GM23338 (cell line): ENCODE results near the gene EMC9. TPM values are rescaled to one million over a fixed set of nuclear protein-coding genes. Genes with fewer than 3 reads are reported as not detected.

Source experiments
- ATAC-seq: fragments of 200-7000 bp; cut with Tn5 transposase; 3 replicates; pipeline ENCODE4 v1.9.1; 2020
- DNase-seq: peaks from one replicate; pipeline ENCODE4 v3.0.0-alpha.2; 2015; ENCODE audit warnings: low spot score
- H2AFZ ChIP-seq: fragments of 200-600 bp; sonication (generic); 2 replicates; pipeline ENCODE4 v1.8.0; 2016; ENCODE audit warnings: antibody characterized with exemption, mild to moderate bottlenecking, moderate library complexity
- H3F3A ChIP-seq: fragments of 200-600 bp; sonication (generic); replicated peaks from 2 replicates; pipeline ENCODE4 v1.8.0; 2017; ENCODE audit warnings: antibody characterized with exemption, mixed run types, low read depth
- H3K27ac ChIP-seq: fragments of 200-600 bp; sonication (generic); 2 replicates; pipeline ENCODE4 v1.6.1; 2016; ENCODE audit warnings: low read depth
- H3K27me3 ChIP-seq: fragments of 200-600 bp; sonication (generic); 2 replicates; pipeline ENCODE4 v1.8.0; 2016; ENCODE audit warnings: mild to moderate bottlenecking, mixed run types, moderate library complexity; ENCODE audit not compliant: insufficient read depth
- H3K36me3 ChIP-seq: fragments of 200-600 bp; sonication (generic); 2 replicates; pipeline ENCODE4 v1.8.0; 2016; ENCODE audit warnings: mild to moderate bottlenecking; ENCODE audit not compliant: insufficient read depth
- H3K4me1 ChIP-seq: fragments of 200-600 bp; sonication (generic); 2 replicates; pipeline ENCODE4 v1.8.0; 2016; ENCODE audit warnings: mild to moderate bottlenecking, moderate library complexity; ENCODE audit not compliant: insufficient read depth
- H3K4me2 ChIP-seq: fragments of 200-600 bp; sonication (generic); 2 replicates; pipeline ENCODE4 v1.7.1; 2017; ENCODE audit warnings: mixed run types
- H3K4me3 ChIP-seq: fragments of 200-600 bp; sonication (generic); 2 replicates; pipeline ENCODE4 v1.6.1; 2016; ENCODE audit warnings: mixed run types
- H3K79me2 ChIP-seq: fragments of 200-600 bp; sonication (generic); replicated peaks from 2 replicates; pipeline ENCODE4 v1.8.0; 2017; ENCODE audit warnings: mild to moderate bottlenecking; ENCODE audit not compliant: insufficient read depth
- H3K9me2 ChIP-seq: fragments of 200-600 bp; sonication (generic); 2 replicates; pipeline ENCODE4 v1.8.0; 2017; ENCODE audit not compliant: insufficient read depth
- H4K20me1 ChIP-seq: fragments of 200-600 bp; sonication (generic); replicated peaks from 2 replicates; pipeline ENCODE4 v1.8.0; 2017; ENCODE audit warnings: mild to moderate bottlenecking; ENCODE audit not compliant: insufficient read depth
- H3K27ac Mint-ChIP-seq: 2 replicates; pipeline ENCODE4 v1.8.0; 2020; ENCODE audit warnings: inconsistent platforms, mild to moderate bottlenecking, moderate library complexity, mixed read lengths
- H3K27me3 Mint-ChIP-seq: 3 replicates; pipeline ENCODE4 v1.8.0; 2022; ENCODE audit warnings: low read depth, mild to moderate bottlenecking, moderate library complexity, mixed read lengths, inconsistent platforms; ENCODE audit not compliant: insufficient read depth, poor library complexity
- H3K36me3 Mint-ChIP-seq: 3 replicates; pipeline ENCODE4 v1.8.0; 2021; ENCODE audit warnings: low read depth, mild to moderate bottlenecking, inconsistent platforms, moderate library complexity, mixed read lengths
- H3K4me1 Mint-ChIP-seq: 3 replicates; pipeline ENCODE4 v1.8.0; 2020; ENCODE audit warnings: mild to moderate bottlenecking, inconsistent platforms, mixed read lengths
- H3K4me3 Mint-ChIP-seq: 3 replicates; pipeline ENCODE4 v1.8.0; 2021; ENCODE audit warnings: moderate library complexity, mild to moderate bottlenecking, inconsistent platforms, mixed read lengths
- H3K9me3 Mint-ChIP-seq: 3 replicates; pipeline ENCODE4 v1.8.0; 2020; ENCODE audit warnings: moderate library complexity, mild to moderate bottlenecking, inconsistent platforms, mixed read lengths
- CREB1 ChIP-seq: fragments of 250-450 bp; sonication (Bioruptor Pico); IDR thresholded peaks from 2 replicates; pipeline ENCODE4 v1.5.0; 2020; ENCODE audit warnings: low read depth, mild to moderate bottlenecking, moderate library complexity
- EZH2 ChIP-seq: fragments of 200-600 bp; sonication (generic); IDR thresholded peaks from one replicate; pipeline ENCODE4 v1.8.0; 2017; ENCODE audit warnings: antibody characterized with exemption, mild to moderate bottlenecking, low read depth; ENCODE audit not compliant: unreplicated experiment
- EZH2phosphoT487 ChIP-seq: fragments of 200-600 bp; sonication (generic); IDR thresholded peaks from one replicate; pipeline ENCODE4 v1.8.1; 2018; ENCODE audit warnings: antibody characterized with exemption; ENCODE audit not compliant: unreplicated experiment
- JUNB ChIP-seq: IDR thresholded peaks from one replicate; pipeline ENCODE4 v1.6.1; 2016; ENCODE audit warnings: antibody characterized with exemption; ENCODE audit not compliant: unreplicated experiment
- NANOG ChIP-seq: IDR thresholded peaks from 2 replicates; pipeline ENCODE4 v1.6.1; 2016; ENCODE audit warnings: antibody characterized with exemption, borderline replicate concordance
- POLR2AphosphoS5 ChIP-seq: IDR thresholded peaks from 2 replicates; pipeline ENCODE4 v1.6.1; 2016; ENCODE audit warnings: antibody characterized with exemption, low read depth
- STAT1 ChIP-seq: IDR thresholded peaks from one replicate; pipeline ENCODE4 v1.6.1; 2016; ENCODE audit warnings: antibody characterized with exemption; ENCODE audit not compliant: unreplicated experiment
- ZNF114 ChIP-seq: fragments of 250-450 bp; sonication (Bioruptor Pico); IDR thresholded peaks from 2 replicates; pipeline ENCODE4 v1.5.0; 2020; ENCODE audit warnings: mild to moderate bottlenecking, moderate library complexity
- ZNF331 ChIP-seq: fragments of 250-450 bp; sonication (Bioruptor Pico); IDR thresholded peaks from 2 replicates; pipeline ENCODE4 v1.5.0; 2020; ENCODE audit warnings: low read depth, mild to moderate bottlenecking, moderate library complexity
- polyA plus RNA-seq: library from polyadenylated mRNA; unstranded; fragments of >200 nt; fragmentation: Nextera tagmentation; extraction: Ambion mirVana; gene quantifications from 2 replicates; pipeline ENCODE4 v1.2.1, GENCODE V29; 2016
- total RNA-seq: library from RNA; depleted of rRNA; stranded (reverse); fragments of >200 nt; shearing (Covaris generic); gene quantifications from 2 replicates; pipeline ENCODE4 v1.2.3, GENCODE V29; 2014
- TF ChIP-seq, protein P1 (sequence below): IDR thresholded peaks from 2 replicates; pipeline ENCODE4 v1.6.1; 2016; ENCODE audit warnings: antibody characterized with exemption
- TF ChIP-seq, protein P2 (sequence below), 2 experiments: fragments of 200-600 bp in 1 of 2; sonication (generic) in 1 of 2; conservative IDR thresholded peaks; 2 replicates each; pipeline versions ENCODE4 v1.5.1 to v1.6.1; 2016 to 2017; ENCODE audit warnings: antibody characterized with exemption in 2 of 2, low read depth in 2 of 2, mild to moderate bottlenecking in 2 of 2, moderate library complexity in 1 of 2
- TF ChIP-seq, protein P3 (sequence below): IDR thresholded peaks from one replicate; pipeline ENCODE4 v1.6.1; 2018; ENCODE audit warnings: antibody characterized with exemption; ENCODE audit not compliant: unreplicated experiment

The EMC9 gene
- total and polyA plus RNA-seq, 2 experiments from 2014 or later, result 30.0 to 64.2 TPM

DNA sequence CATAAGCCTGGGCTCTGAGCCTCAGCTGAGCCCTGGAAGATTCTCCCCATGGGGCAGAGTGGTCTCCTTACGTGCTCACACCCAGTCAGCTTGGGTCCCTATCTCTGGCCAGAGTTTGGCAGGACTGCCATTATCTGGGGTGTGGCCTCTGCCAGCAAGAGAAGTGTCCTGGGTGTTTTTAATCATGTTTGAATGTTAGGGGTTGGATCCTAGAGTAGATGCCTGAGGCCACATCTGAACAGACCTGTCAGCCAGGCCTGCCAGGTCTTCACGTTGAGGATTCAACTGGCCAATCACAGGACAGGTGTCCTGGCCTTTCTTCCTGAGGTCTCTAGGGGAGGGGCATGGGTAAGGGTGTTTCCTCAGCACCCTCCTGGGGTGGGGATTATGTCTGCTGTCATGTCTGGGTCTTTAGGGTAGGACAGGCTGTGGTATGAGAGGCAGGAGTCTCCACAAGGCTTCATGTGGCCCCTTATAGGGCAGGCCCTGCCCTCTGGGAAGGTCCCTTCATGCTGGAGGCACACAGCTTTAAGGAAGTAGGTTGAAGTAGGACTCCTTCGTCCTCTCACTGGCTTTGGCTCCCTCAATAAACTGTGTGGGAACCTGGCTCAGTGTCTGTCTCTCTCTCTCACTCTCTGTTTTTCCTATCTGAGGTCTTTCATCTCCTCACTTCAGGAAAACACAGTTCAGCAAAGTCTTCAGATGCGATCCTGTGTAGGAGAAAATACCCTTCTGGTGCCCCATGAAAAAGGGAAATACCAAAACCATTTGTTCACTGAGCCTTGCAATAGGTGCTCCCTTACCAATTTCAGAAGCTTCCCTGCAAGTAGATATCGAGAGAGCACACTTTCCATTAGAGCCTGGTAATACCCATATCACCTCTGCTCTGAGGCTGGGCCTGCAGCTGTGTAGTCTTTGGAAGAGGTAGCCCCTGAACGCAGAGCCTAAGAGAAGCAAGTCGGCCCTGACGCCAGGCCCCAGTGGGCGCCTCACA is 17.7 kb downstream of the EMC9 start (continued):
- TF ChIP-seq, protein P1, sequence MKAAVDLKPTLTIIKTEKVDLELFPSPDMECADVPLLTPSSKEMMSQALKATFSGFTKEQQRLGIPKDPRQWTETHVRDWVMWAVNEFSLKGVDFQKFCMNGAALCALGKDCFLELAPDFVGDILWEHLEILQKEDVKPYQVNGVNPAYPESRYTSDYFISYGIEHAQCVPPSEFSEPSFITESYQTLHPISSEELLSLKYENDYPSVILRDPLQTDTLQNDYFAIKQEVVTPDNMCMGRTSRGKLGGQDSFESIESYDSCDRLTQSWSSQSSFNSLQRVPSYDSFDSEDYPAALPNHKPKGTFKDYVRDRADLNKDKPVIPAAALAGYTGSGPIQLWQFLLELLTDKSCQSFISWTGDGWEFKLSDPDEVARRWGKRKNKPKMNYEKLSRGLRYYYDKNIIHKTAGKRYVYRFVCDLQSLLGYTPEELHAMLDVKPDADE, result no peak
- TF ChIP-seq ZNF114 (CRISPR knock-in tag), result no peak
- TF ChIP-seq NANOG, result no peak
- no peak for TF ChIP-seq EZH2phosphoT487
- no peak for TF ChIP-seq POLR2AphosphoS5
- no peak for TF ChIP-seq JUNB
- TF ChIP-seq, protein P2, sequence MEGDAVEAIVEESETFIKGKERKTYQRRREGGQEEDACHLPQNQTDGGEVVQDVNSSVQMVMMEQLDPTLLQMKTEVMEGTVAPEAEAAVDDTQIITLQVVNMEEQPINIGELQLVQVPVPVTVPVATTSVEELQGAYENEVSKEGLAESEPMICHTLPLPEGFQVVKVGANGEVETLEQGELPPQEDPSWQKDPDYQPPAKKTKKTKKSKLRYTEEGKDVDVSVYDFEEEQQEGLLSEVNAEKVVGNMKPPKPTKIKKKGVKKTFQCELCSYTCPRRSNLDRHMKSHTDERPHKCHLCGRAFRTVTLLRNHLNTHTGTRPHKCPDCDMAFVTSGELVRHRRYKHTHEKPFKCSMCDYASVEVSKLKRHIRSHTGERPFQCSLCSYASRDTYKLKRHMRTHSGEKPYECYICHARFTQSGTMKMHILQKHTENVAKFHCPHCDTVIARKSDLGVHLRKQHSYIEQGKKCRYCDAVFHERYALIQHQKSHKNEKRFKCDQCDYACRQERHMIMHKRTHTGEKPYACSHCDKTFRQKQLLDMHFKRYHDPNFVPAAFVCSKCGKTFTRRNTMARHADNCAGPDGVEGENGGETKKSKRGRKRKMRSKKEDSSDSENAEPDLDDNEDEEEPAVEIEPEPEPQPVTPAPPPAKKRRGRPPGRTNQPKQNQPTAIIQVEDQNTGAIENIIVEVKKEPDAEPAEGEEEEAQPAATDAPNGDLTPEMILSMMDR (conservative IDR thresholded peaks at IDR 0.05; ENCODE audit: low read depth in 2 of 2), result no peak

DNA sequence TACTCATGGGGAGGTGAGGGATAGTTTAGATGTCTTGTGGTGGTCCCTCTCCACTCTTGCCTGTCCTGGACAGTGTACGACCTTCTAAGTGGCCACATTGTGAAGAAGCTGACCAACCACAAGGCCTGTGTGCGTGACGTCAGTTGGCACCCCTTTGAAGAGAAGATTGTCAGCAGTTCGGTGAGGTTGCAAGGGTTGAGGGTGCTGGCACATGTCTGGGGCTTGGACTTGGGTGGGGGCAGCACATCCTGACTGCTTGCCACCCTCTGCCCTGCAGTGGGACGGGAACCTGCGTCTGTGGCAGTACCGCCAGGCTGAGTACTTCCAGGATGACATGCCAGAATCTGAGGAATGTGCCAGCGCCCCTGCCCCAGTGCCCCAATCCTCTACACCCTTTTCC is 18.5 kb downstream of the EMC9 start:
- no peak overlapping the region for H3K27ac Mint-ChIP-seq
- TF ChIP-seq POLR2AphosphoS5 (no peak), ZNF331 (no peak), EZH2phosphoT487 (no peak), JUNB (no peak), NANOG (no peak), ZNF114 (CRISPR knock-in tag) (no peak), EZH2 (no peak), CREB1 (CRISPR knock-in tag) (no peak), STAT1 (no peak)
- TF ChIP-seq, protein P2 (conservative IDR thresholded peaks at IDR 0.05; ENCODE audit: low read depth in 2 of 2), result no peak
- TF ChIP-seq, protein P3, sequence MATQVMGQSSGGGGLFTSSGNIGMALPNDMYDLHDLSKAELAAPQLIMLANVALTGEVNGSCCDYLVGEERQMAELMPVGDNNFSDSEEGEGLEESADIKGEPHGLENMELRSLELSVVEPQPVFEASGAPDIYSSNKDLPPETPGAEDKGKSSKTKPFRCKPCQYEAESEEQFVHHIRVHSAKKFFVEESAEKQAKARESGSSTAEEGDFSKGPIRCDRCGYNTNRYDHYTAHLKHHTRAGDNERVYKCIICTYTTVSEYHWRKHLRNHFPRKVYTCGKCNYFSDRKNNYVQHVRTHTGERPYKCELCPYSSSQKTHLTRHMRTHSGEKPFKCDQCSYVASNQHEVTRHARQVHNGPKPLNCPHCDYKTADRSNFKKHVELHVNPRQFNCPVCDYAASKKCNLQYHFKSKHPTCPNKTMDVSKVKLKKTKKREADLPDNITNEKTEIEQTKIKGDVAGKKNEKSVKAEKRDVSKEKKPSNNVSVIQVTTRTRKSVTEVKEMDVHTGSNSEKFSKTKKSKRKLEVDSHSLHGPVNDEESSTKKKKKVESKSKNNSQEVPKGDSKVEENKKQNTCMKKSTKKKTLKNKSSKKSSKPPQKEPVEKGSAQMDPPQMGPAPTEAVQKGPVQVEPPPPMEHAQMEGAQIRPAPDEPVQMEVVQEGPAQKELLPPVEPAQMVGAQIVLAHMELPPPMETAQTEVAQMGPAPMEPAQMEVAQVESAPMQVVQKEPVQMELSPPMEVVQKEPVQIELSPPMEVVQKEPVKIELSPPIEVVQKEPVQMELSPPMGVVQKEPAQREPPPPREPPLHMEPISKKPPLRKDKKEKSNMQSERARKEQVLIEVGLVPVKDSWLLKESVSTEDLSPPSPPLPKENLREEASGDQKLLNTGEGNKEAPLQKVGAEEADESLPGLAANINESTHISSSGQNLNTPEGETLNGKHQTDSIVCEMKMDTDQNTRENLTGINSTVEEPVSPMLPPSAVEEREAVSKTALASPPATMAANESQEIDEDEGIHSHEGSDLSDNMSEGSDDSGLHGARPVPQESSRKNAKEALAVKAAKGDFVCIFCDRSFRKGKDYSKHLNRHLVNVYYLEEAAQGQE, result no peak
- TF ChIP-seq, protein P1, result no peak

More for the DNA sequence above, 18.5 kb downstream of the EMC9 start:
- H3K4me1 Mint-ChIP-seq, result no peaks in the 10 kb centered on the region
- H3K9me3 Mint-ChIP-seq, result no peaks in the 10 kb centered on the region
- H3K36me3 Mint-ChIP-seq, result peaks cover 49% of the 10 kb centered on the region
- H3K36me3 ChIP-seq, result peaks cover 18% of the 10 kb centered on the region; the same call in 1 of the 2 replicates
- no peaks in the 10 kb centered on the region; the same call in 1 of the 2 replicates for H4K20me1 ChIP-seq
- no peaks in the 10 kb centered on the region for H3F3A ChIP-seq
- no peaks in the 10 kb centered on the region for H3K9me2 ChIP-seq
- ATAC-seq (no peak), DNase-seq (no peak)
- no peaks in the 10 kb centered on the region for H3K79me2 ChIP-seq
- no peak overlapping the region for H3K4me3 Mint-ChIP-seq
- H3K4me3 ChIP-seq, result no peak overlapping the region
- H3K27me3 Mint-ChIP-seq, result no peaks in the 10 kb centered on the region
- no peak overlapping the region for H3K4me2 ChIP-seq
- no peak overlapping the region for H2AFZ ChIP-seq
- H3K4me1 ChIP-seq, result no peaks in the 10 kb centered on the region
- no peak overlapping the region for H3K27ac ChIP-seq
- H3K27me3 ChIP-seq, result no peaks in the 10 kb centered on the region
